ENCODE measurements around the gene TMEM131. TPM values are rescaled to one million over a fixed set of nuclear protein-coding genes. Genes with fewer than 3 reads are reported as not detected.

TMEM131 gene
- total and polyA plus RNA-seq, 10 of the 15 experiments (the other 5 are each of a cell fraction or from before 2014, with no cell fraction given) = 6.0 to 48.2 (median 23.2) TPM

GRCh38 chr2:97931118-97931857 is 64.5 kb downstream of the TMEM131 start (continued):
- TF ChIP-seq ZNF622 (IDR thresholded peaks at IDR 0.05) (no peak), SREBF1 (IDR thresholded peaks at IDR 0.05; ENCODE audit: low read length) (no peak), KDM1A (IDR thresholded peaks at IDR 0.05; ENCODE audit: borderline replicate concordance) (no peak), NR2C1 (IDR thresholded peaks at IDR 0.05) (no peak), HSF1 (IDR thresholded peaks at IDR 0.05; ENCODE audit: low read depth, low read length) (no peak), ZSCAN29 (IDR thresholded peaks at IDR 0.05) (no peak), ZNF24 (IDR thresholded peaks at IDR 0.05) (no peak), TARDBP (IDR thresholded peaks at IDR 0.05; ENCODE audit: borderline replicate concordance) (no peak), ZNF217 (IDR thresholded peaks at IDR 0.05) (no peak), CBX5 (IDR thresholded peaks at IDR 0.05; ENCODE audit: low read depth) (peak; percentile 44; the same call in 1 of the 2 replicates), ZNF384 (IDR thresholded peaks at IDR 0.05; ENCODE audit: borderline replicate concordance, low read depth, low read length) (no peak), CHD1 (IDR thresholded peaks at IDR 0.05; ENCODE audit: low read depth, low read length) (no peak), ESRRA (IDR thresholded peaks at IDR 0.05; ENCODE audit: low read length) (no peak), FOXK2 (IDR thresholded peaks at IDR 0.05) (no peak), NRF1 (conservative IDR thresholded peaks at IDR 0.05; ENCODE audit: low read depth, low read length) (no peak), NFIC (IDR thresholded peaks at IDR 0.05; ENCODE audit: low read depth, low read length) (peak; percentile 72), CBFB (IDR thresholded peaks at IDR 0.05; ENCODE audit: low read depth) (no peak), NFXL1 (IDR thresholded peaks at IDR 0.05; ENCODE audit: borderline replicate concordance) (no peak), CREB1 (IDR thresholded peaks at IDR 0.05; ENCODE audit: low read depth) (no peak), STAT1 (conservative IDR thresholded peaks at IDR 0.05) (no peak), ATF7 (IDR thresholded peaks at IDR 0.05; ENCODE audit: low read depth) (peak; percentile 44; the same call in 1 of the 2 replicates), MYC (IDR thresholded peaks at IDR 0.05; ENCODE audit: insufficient read depth, insufficient read length, insufficient replicate concordance, low read length, severe bottlenecking) (no peak)
- TF ChIP-seq, protein P1, sequence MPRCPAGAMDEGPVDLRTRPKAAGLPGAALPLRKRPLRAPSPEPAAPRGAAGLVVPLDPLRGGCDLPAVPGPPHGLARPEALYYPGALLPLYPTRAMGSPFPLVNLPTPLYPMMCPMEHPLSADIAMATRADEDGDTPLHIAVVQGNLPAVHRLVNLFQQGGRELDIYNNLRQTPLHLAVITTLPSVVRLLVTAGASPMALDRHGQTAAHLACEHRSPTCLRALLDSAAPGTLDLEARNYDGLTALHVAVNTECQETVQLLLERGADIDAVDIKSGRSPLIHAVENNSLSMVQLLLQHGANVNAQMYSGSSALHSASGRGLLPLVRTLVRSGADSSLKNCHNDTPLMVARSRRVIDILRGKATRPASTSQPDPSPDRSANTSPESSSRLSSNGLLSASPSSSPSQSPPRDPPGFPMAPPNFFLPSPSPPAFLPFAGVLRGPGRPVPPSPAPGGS (IDR thresholded peaks at IDR 0.05; ENCODE audit: borderline replicate concordance, insufficient read depth, low read depth, low read length, poor library complexity, severe bottlenecking) = no peak
- TF ChIP-seq, protein P2, sequence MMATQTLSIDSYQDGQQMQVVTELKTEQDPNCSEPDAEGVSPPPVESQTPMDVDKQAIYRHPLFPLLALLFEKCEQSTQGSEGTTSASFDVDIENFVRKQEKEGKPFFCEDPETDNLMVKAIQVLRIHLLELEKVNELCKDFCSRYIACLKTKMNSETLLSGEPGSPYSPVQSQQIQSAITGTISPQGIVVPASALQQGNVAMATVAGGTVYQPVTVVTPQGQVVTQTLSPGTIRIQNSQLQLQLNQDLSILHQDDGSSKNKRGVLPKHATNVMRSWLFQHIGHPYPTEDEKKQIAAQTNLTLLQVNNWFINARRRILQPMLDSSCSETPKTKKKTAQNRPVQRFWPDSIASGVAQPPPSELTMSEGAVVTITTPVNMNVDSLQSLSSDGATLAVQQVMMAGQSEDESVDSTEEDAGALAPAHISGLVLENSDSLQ (IDR thresholded peaks at IDR 0.05) = peak; percentile 84
- TF ChIP-seq, protein P3, sequence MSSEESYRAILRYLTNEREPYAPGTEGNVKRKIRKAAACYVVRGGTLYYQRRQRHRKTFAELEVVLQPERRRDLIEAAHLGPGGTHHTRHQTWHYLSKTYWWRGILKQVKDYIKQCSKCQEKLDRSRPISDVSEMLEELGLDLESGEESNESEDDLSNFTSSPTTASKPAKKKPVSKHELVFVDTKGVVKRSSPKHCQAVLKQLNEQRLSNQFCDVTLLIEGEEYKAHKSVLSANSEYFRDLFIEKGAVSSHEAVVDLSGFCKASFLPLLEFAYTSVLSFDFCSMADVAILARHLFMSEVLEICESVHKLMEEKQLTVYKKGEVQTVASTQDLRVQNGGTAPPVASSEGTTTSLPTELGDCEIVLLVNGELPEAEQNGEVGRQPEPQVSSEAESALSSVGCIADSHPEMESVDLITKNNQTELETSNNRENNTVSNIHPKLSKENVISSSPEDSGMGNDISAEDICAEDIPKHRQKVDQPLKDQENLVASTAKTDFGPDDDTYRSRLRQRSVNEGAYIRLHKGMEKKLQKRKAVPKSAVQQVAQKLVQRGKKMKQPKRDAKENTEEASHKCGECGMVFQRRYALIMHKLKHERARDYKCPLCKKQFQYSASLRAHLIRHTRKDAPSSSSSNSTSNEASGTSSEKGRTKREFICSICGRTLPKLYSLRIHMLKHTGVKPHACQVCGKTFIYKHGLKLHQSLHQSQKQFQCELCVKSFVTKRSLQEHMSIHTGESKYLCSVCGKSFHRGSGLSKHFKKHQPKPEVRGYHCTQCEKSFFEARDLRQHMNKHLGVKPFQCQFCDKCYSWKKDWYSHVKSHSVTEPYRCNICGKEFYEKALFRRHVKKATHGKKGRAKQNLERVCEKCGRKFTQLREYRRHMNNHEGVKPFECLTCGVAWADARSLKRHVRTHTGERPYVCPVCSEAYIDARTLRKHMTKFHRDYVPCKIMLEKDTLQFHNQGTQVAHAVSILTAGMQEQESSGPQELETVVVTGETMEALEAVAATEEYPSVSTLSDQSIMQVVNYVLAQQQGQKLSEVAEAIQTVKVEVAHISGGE (CRISPR knock-in tag; IDR thresholded peaks at IDR 0.05) = no peak

Data from GM12878 (cell line).